Kidney epithelial cell (primary cell): Measurements from ENCODE around the gene FBP1. TPM values are rescaled to one million over a fixed set of nuclear protein-coding genes. Genes with fewer than 3 reads are reported as not detected.

Experiments
- DNase-seq: peaks from one replicate; pipeline ENCODE4 v3.0.0-alpha.2; 2010; ENCODE audit warnings: low read depth
- H3K27me3 ChIP-seq: 2 replicates; pipeline ENCODE4 v1.6.0; 2011; ENCODE audit warnings: low read length; ENCODE audit not compliant: control insufficient read depth, insufficient read depth
- H3K36me3 ChIP-seq: 2 replicates; pipeline ENCODE4 v1.5.1; 2011; ENCODE audit warnings: low read length; ENCODE audit not compliant: control insufficient read depth, insufficient read depth
- H3K4me3 ChIP-seq: 2 replicates; pipeline ENCODE4 v1.5.1; 2011; ENCODE audit warnings: low read depth, mild to moderate bottlenecking, control low read depth, low read length
- CTCF ChIP-seq: IDR thresholded peaks from 2 replicates; pipeline ENCODE4 v1.5.1; 2011; ENCODE audit warnings: mild to moderate bottlenecking, moderate library complexity, low read length, control low read depth, inconsistent platforms; ENCODE audit not compliant: insufficient read depth, poor library complexity, severe bottlenecking
- total RNA-seq: library from RNA; depleted of rRNA; stranded (reverse); fragments of >200 nt; gene quantifications from 2 replicates; pipeline ENCODE4 v1.2.3, GENCODE V29; 2015

FBP1 gene
- total RNA-seq, 1 donor from 2014 or later = 5.6 TPM

GRCh38 chr9:94632737-94633136 is 6.6 kb downstream of the FBP1 start:
- no peak for DNase-seq
- Histone ChIP-seq H3K27me3 (peaks cover 2% of the 10 kb centered on the region), H3K4me3 (no peak overlapping the region), H3K36me3 (no peaks in the 10 kb centered on the region)
- TF ChIP-seq CTCF = no peak

- DNase-seq = no peak
- H3K36me3 ChIP-seq = no peaks in the 10 kb centered on the region
- H3K27me3 ChIP-seq = peaks cover 2% of the 10 kb centered on the region
- no peak for TF ChIP-seq CTCF
- no peak overlapping the region for H3K4me3 ChIP-seq
Observed at GRCh38 chr9:94631599-94631998, 7.7 kb downstream of the FBP1 start.

GRCh38 chr9:94630833-94631232 is 8.5 kb downstream of the FBP1 start:
- Histone ChIP-seq H3K36me3 (no peaks in the 10 kb centered on the region), H3K27me3 (peaks cover 2% of the 10 kb centered on the region), H3K4me3 (no peak overlapping the region)
- TF ChIP-seq CTCF = no peak
- DNase-seq = no peak

- no peak for TF ChIP-seq CTCF
- Histone ChIP-seq H3K27me3 (peaks cover 2% of the 10 kb centered on the region), H3K4me3 (no peak overlapping the region), H3K36me3 (no peaks in the 10 kb centered on the region)
- no peak for DNase-seq
Observed at GRCh38 chr9:94630281-94630680, 9.0 kb downstream of the FBP1 start.

- no peak for DNase-seq
- no peaks in the 10 kb centered on the region for H3K36me3 ChIP-seq
- H3K27me3 ChIP-seq = peaks cover 2% of the 10 kb centered on the region
- no peak overlapping the region for H3K4me3 ChIP-seq
- no peak for TF ChIP-seq CTCF
Observed at GRCh38 chr9:94627287-94627686, 12.0 kb downstream of the FBP1 start.

- no peak for TF ChIP-seq CTCF
- Histone ChIP-seq H3K27me3 (no peaks in the 10 kb centered on the region), H3K36me3 (no peaks in the 10 kb centered on the region), H3K4me3 (no peak overlapping the region)
- no peak for DNase-seq
Observed at GRCh38 chr9:94625835-94626234, 13.5 kb downstream of the FBP1 start.
